ENCODE results near the gene EXD3. TPM values are rescaled to one million over a fixed set of nuclear protein-coding genes. Genes with fewer than 3 reads are reported as not detected.

Gene EXD3
- total and polyA plus RNA-seq, 2 of the 4 experiments (the other 2 are of a cell fraction): 1.1 to 7.4 TPM

DNA sequence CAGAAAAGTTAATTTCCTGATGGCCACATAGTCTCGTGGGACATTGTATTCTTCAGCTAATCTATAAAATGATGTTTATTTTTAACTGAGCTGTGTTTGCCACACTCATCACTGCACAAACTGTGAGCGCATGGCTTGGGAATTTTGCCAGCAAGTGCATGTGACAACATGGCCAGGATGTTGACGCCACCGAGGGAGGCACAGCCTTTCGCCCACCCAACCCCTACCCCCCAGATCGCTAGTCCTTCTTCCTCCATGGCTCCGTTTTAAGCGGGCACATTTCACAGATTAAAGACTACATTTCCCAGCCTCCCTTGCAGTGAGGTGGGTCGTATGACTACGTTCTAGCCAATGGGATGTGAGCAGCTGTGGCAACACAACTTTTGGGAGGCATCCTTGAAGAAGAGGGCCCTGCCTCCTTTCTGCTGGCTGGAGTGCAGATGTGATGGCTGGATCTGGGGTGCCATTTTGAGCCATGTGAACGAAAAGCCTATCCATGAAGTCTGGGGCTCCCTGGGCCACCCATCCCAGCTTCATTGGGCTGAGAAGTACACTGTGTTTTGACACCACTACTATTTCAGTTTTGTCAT lies 128.8 kb downstream of the EXD3 start:
- in situ Hi-C loops (cut with MboI; ENCODE audit: low sequenced_read_pairs): loop anchor here (5.0 kb wide), 2 partner anchors 108 to 233 kb away; no protein-coding TSS in a partner anchor
- no peak overlapping the region for H2AK9ac ChIP-seq (replicated peaks; ENCODE audit: low read depth, low read length, poor library complexity)

More for the DNA sequence above, 128.8 kb downstream of the EXD3 start:
- Histone ChIP-seq H2AK5ac (ENCODE audit: low read depth, low read length) (peak overlapping the region; percentile 24; the same call in 1 of the 2 replicates), H3K27ac (ENCODE audit: insufficient read depth, low read length) (no peak overlapping the region), H3K14ac (replicated peaks; ENCODE audit: low read depth, low read length) (no peak overlapping the region), H3K4me3 (ENCODE audit: insufficient read depth, low read depth, low read length) (no peak overlapping the region), H3K36me3 (ENCODE audit: control insufficient read depth, insufficient read depth, low read length) (no peaks in the 10 kb centered on the region), H3K9me1 (ENCODE audit: insufficient read depth, low read length) (no peaks in the 10 kb centered on the region), H2BK5ac (ENCODE audit: low read depth, low read length, poor library complexity, severe bottlenecking) (no peak overlapping the region), H2AFZ (replicated peaks; ENCODE audit: low read length, poor library complexity) (peak overlapping the region; percentile 75), H3K9me3 (ENCODE audit: control insufficient read depth, insufficient read depth, low read length) (peaks cover 5% of the 10 kb centered on the region; the same call in 1 of the 2 replicates), H3K9ac (ENCODE audit: low read depth, low read length) (no peak overlapping the region), H3K56ac (ENCODE audit: extremely low read depth, insufficient read depth, low read length) (no peak overlapping the region), H3K4me2 (ENCODE audit: low read depth, low read length) (no peak overlapping the region), H3K4ac (ENCODE audit: low read depth, low read length) (no peak overlapping the region), H4K20me1 (ENCODE audit: insufficient read depth, low read length) (no peaks in the 10 kb centered on the region), H4K8ac (ENCODE audit: low read depth in 2 of 2, low read length in 2 of 2) (peak overlapping the region in 1 of 2 experiments; percentile 34; a peak in 1 of 4 replicates), H3K4me1 (ENCODE audit: control insufficient read depth, insufficient read depth, low read length) (no peaks in the 10 kb centered on the region), H2BK120ac (ENCODE audit: low read depth, low read length) (no peak overlapping the region), H3K27me3 (ENCODE audit: control insufficient read depth, insufficient read depth, low read length) (peaks cover 26% of the 10 kb centered on the region), H4K91ac (ENCODE audit: insufficient read depth, low read depth, low read length) (no peak overlapping the region), H2BK20ac (ENCODE audit: low read depth, low read length) (no peak overlapping the region), H2BK15ac (ENCODE audit: low read depth, low read length) (no peak overlapping the region), H3K18ac (ENCODE audit: low read depth, low read length) (no peak overlapping the region), H3K79me1 (ENCODE audit: low read depth in 1 of 2, low read length in 2 of 2) (no peaks in the 10 kb centered on the region), H4K5ac (ENCODE audit: low read depth, low read length) (no peak overlapping the region), H3K23ac (ENCODE audit: low read depth, low read length) (no peak overlapping the region)
- DNase-seq: peak; percentile 56
- peak; percentile 46 for ATAC-seq (ENCODE audit: low read depth)
- ChIA-PET CTCF (no interaction called here), POLR2A (ENCODE audit: unreplicated experiment) (no interaction called here)
- dilution Hi-C loops (cut with HindIII; ENCODE audit: low sequenced_read_pairs, unreplicated experiment) (no loop called here), intact Hi-C loops (cut with micrococcal nuclease) (loop anchor here (2.0 to 5.0 kb wide), 2 partner anchors 151 to 233 kb away; no protein-coding TSS in a partner anchor)
- BruUV-seq (replicated peaks): no TSS peak
- 67% methylated on average over 3 of the region's 11 CpGs; no CpG with 5 or more reads in 1 of the 2 experiments for WGBS, 2 experiments (ENCODE audit: extremely low coverage in 2 of 2, insufficient read length in 1 of 2)
- TF ChIP-seq USF2 (IDR thresholded peaks at IDR 0.05; ENCODE audit: low read depth, low read length) (peak; percentile 67; the same call in 1 of the 2 replicates), CHD1 (IDR thresholded peaks at IDR 0.05; ENCODE audit: low read depth, low read length) (no peak), NFE2L2 (IDR thresholded peaks at IDR 0.05; ENCODE audit: low read depth, low read length) (no peak), CEBPB (IDR thresholded peaks at IDR 0.05; ENCODE audit: low read depth, low read length) (no peak)

Measured in IMR-90 (cell line).